GM12891 (cell line): ENCODE results near the gene TRDN.

ENCODE experiments used
- POLR2A ChIP-seq: IDR thresholded peaks from 2 replicates; pipeline ENCODE4 v1.6.1; 2011; ENCODE audit warnings: low read depth, low read length, control low read depth
- POLR2AphosphoS5 ChIP-seq: IDR thresholded peaks from 2 replicates; pipeline ENCODE4 v1.6.1; 2011; ENCODE audit warnings: low read depth, low read length, control low read depth
- SPI1 ChIP-seq: IDR thresholded peaks from 2 replicates; pipeline ENCODE4 v1.6.1; 2011; ENCODE audit warnings: low read depth, low read length, control low read depth

- no peak for TF ChIP-seq POLR2A
- no peak for TF ChIP-seq SPI1
- TF ChIP-seq POLR2AphosphoS5: no peak
Observed at GRCh38 chr6:123616016-123616415, 20.7 kb downstream of the TRDN start.
